ENCODE results near the gene FGD2.

GRCh38 chr6:36999061-36999750 lies 6.2 kb upstream of the FGD2 start:
- TF ChIP-seq POLR2A (IDR thresholded peaks at IDR 0.05) = no peak
- no peak for TF ChIP-seq POLR2AphosphoS5 (IDR thresholded peaks at IDR 0.05)
- TF ChIP-seq, protein P1, sequence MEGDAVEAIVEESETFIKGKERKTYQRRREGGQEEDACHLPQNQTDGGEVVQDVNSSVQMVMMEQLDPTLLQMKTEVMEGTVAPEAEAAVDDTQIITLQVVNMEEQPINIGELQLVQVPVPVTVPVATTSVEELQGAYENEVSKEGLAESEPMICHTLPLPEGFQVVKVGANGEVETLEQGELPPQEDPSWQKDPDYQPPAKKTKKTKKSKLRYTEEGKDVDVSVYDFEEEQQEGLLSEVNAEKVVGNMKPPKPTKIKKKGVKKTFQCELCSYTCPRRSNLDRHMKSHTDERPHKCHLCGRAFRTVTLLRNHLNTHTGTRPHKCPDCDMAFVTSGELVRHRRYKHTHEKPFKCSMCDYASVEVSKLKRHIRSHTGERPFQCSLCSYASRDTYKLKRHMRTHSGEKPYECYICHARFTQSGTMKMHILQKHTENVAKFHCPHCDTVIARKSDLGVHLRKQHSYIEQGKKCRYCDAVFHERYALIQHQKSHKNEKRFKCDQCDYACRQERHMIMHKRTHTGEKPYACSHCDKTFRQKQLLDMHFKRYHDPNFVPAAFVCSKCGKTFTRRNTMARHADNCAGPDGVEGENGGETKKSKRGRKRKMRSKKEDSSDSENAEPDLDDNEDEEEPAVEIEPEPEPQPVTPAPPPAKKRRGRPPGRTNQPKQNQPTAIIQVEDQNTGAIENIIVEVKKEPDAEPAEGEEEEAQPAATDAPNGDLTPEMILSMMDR (IDR thresholded peaks at IDR 0.05) = no peak
- TF ChIP-seq EP300 (IDR thresholded peaks at IDR 0.05) = no peak
